ENCODE results near the gene NUPR2.
"Not testable (repeated sequence)": the region's sequence is repeated elsewhere in the genome, so short reads cannot be mapped to it uniquely, and the experiment has no call there.

Gene NUPR2

DNA sequence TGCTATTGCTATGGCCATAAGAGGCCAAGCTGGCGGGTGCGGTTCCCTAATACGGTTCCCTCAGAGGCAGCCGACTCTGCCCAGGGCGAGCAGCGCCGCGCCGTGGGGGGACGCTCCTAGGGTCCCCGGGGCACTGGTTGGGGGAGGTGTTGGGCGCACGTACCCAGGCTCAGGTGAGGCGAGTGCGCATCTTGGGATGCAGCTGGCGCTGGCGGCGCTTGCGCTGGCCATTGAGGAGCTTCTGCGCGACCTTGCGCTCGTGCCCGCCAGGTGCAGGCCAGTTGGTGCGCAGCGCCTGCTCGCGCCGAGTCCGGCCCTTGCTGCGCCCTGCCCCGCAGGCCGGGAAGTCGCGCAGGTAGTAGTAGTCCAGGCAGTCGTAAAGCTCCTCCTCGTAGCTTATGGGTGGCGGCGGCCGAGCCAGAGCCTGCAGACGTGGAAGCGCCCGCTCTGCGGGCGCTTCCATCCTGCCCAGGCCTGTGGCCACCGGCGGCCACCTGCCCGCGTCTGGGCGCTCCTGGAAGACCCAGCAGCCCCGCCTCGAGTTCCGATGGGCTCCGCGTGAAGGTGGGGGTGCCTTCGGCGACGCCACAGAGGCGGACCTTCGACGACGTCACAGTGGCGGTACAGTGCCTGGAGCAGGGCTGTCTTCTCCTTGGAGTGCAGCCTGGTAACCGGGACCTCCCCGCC, at the start of gene NUPR2:
TSS of gene NUPR2 (minus strand) at position 566 of the 687 bp plus-strand sequence. CDS start at position 463, 103 bp downstream.
- no peak for DNase-seq (ENCODE audit: low read depth in 4 of 4, low spot score in 1 of 4)

GRCh38 chr7:56157238-56157790, 41.1 kb upstream of the NUPR2 start:
- DNase-seq (ENCODE audit: low read depth in 4 of 4, low spot score in 1 of 4): no peak

DNA sequence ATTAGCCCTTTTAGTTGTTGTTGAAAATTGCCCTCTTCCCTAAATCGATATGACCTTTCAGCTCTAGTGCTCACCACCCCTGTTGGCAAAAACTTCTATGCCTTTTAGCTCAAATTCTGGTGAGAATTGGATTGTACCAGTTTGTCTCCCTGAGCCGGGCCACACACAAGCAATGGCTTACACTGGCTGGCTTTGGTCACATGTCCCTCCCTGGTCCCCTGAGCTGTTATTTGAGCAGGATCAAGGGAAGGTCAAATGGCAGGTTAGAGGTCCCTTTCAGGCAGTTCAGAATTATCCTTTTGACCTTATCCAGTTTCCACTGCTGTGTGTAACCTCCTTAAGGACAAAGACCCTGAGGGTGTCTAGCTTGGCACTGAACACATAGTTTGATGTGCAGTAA, 14.8 kb upstream of the NUPR2 start:
- DNase-seq (ENCODE audit: low read depth in 4 of 4, low spot score in 1 of 4): not testable (repeated sequence)

DNA sequence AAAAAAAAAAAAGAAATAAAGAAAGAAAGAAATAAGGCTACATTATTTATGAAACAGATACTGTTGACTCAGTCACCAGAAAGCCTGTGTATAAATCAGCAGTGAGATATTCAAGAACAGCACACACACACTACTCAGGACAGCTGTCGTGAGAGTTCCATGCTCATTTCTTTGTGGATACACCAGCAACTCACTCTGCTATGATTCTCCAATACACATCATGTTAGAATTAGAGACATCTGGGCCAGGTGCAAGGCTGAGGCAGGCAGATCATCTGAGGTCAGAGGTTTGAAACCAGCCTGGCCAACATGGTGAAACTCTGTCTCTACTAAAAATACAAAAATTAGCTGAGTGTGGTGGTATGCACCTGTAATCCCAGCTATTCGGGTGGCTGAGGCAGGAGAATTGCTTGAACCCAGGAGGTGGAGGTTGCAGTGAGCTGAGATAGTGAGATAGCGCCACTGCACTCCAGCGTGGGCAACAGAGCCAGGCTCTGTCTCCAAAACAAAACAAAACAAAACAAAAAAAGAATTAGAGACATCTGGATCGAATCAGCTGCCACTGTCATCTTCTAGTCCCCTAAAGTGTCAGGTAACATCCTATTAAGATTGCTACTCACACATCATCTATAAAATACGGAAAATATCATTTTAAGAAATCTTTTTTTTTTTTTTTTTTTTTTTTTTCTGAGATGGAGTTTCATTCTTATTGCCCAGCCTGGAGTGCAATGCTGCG, 11.2 kb upstream of the NUPR2 start:
- no peak for DNase-seq (ENCODE audit: low read depth in 4 of 4, low spot score in 1 of 4)

- no peak for DNase-seq (ENCODE audit: low read depth in 4 of 4, low spot score in 1 of 4)
These were observed 9.6 kb upstream of the NUPR2 start for GRCh38 chr7:56125831-56126230.

- DNase-seq (ENCODE audit: low read depth in 4 of 4, low spot score in 1 of 4): no peak
These were observed 8.8 kb upstream of the NUPR2 start for GRCh38 chr7:56124981-56125380.

GRCh38 chr7:56121440-56121839, 5.2 kb upstream of the NUPR2 start:
- DNase-seq (ENCODE audit: low read depth in 4 of 4, low spot score in 1 of 4): no peak

DNA sequence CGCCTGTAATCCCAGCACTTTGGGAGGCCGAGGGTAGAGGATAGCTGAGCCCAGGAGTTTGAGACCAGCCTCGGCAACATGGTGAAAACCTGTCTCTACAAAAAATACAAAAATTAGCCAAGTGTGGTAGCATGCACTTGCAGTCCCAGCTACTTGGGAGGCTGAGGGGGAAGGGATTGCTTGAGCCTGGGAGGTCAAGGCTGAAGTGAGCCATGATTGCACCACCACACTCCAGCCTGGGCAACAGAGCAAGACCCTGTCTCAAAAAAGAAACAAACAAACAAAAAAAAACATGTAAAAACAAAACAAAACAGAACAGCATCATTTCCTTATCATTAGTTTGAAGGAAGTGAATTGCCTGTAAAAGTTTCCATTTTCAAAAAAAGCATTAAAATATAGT, 4.0 kb downstream of the NUPR2 start:
- DNase-seq (ENCODE audit: low read depth in 4 of 4, low spot score in 1 of 4): not testable (repeated sequence)

DNA sequence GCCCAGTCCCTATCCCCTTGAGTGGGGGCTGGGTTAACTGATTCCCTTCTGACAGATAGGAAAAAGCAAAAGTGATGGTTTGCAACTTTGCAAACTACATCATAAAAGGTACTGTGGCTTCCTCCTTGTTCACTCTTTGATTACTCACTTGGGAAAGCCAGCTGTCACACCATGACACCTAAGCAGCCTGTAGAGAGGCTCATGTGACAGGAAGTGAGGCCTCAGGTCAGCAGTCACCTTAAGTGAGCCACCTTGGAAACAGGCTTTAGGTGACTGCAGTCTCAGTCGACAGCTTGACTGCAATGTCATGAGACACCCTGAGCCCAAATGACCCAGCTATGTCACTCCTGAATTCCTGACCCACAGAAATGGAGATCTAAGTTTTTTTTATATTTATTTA, 5.6 kb downstream of the NUPR2 start:
- DNase-seq (ENCODE audit: low read depth in 4 of 4, low spot score in 1 of 4): no peak

DNA sequence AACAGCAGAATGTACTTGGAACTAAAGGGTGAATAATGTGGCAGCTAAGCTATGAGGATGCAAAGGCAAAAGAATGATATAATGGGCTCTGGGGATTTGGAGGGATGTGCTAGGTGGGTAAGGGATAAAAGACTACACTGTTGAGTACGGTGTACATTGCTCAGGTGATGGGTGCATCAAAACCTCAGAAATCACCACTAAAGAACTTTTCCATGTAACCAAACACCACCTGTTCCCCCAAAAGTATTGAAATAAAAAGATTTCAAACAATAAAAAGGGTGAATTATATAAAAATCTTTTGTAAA, 8.3 kb downstream of the NUPR2 start:
- DNase-seq (ENCODE audit: low read depth in 4 of 4, low spot score in 1 of 4): no peak

- peak; percentile 74 to 90 (median 81) for DNase-seq (ENCODE audit: low read depth in 4 of 4, low spot score in 1 of 4)
These were observed 9.8 kb downstream of the NUPR2 start, which contains the start of gene CHCHD2 for GRCh38 chr7:56106108-56107073. TSS of gene CHCHD2 (minus strand) at chr7:56106476. CDS start at chr7:56106413, 63 bp downstream.

- DNase-seq (ENCODE audit: low read depth in 4 of 4, low spot score in 1 of 4): no peak
These were observed 10.7 kb downstream of the NUPR2 start for GRCh38 chr7:56105508-56105907.

- DNase-seq (ENCODE audit: low read depth in 4 of 4, low spot score in 1 of 4): not testable (repeated sequence)
These were observed 12.1 kb downstream of the NUPR2 start for GRCh38 chr7:56104138-56104537.

GRCh38 chr7:56099653-56100052, 16.6 kb downstream of the NUPR2 start:
- no peak for DNase-seq (ENCODE audit: low read depth in 4 of 4, low spot score in 1 of 4)

DNA sequence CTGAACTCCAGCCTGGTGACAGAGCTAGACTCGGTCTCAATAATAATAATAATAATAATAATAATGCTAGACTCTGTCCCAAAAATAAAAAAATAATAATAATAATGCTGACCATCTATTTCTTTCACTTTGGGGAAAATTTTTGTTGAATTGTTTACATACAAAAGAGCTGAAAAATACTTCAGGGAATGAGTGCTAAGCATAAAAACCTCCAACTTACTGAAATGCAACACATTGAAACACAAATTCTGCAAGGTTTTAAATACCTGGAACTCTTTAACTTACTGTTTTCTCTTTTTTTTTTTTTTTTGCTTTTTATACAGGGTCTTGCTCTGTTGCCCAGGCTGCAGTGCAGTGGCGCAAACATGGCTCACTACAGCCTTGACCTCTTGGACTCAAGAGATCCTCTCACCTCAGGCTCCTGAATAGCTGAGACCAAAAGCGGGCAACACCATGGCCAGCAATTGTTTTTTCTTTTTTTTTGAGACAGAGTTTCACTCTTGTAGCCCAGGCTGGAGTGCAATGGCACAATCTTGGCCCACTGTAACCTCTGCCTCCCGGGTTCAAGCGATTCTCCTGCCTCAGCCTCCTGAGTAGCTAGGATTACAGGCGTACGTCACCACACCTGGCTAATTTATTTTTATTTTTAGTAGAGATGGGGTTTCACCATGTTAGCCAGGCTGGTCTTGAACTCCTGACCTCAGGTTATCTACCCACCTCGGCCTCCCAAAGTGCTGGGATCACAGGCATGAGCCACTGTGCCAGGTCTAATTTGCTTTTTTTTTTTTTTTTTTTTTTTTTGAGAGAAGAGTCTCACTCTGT, 17.8 kb downstream of the NUPR2 start:
- DNase-seq (ENCODE audit: low read depth in 4 of 4, low spot score in 1 of 4): not testable (repeated sequence)

DNA sequence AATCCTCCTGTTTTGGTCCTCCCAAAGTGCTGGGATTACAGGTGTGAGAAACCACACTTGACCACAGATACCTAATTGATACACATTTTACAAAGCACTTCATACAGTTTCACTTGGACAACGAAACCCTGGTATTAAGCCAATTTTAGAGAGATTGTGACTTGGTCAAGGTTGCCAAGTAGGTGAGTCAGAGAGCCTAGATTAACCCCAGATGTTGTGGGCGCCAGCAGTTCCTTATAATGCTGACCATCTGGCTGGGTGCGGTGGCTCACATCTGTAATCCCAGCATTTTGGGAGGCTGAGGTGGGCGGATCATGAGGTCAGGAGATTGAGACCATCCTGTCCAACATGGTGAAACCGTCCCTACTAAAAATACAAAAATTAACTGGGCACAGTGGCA, 18.5 kb downstream of the NUPR2 start:
- no peak for DNase-seq (ENCODE audit: low read depth in 4 of 4, low spot score in 1 of 4)

GRCh38 chr7:56092789-56093531, 23.3 kb downstream of the NUPR2 start, which contains the start of gene PHKG1:
TSS of gene PHKG1 (minus strand) at chr7:56092952. CDS start at chr7:56088941, 4,011 bp downstream.
- DNase-seq (ENCODE audit: low read depth in 4 of 4, low spot score in 1 of 4): no peak

- not testable (repeated sequence) for DNase-seq (ENCODE audit: low read depth in 4 of 4, low spot score in 1 of 4)
These were observed 23.8 kb downstream of the NUPR2 start for GRCh38 chr7:56092388-56092787.

DNA sequence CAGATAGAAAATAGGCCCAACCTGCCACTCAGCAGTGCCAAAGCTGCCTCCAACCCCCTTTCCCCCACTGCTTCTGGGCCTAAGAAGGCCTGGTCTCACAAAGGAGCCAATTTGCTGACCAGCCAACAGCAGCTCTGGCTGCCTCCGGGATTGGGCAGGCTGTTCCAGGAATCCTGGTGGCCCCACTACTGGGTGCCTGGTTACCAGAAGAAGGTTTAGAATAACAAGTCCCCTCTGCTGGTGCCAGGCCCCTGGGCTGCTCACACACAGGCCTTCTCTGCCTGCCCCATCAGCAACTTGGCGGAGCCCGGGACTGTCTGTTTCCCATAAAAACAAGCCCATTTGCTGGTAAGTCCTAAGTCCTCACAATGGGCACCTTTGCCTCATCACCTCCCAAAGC, 24.6 kb downstream of the NUPR2 start:
- DNase-seq (ENCODE audit: low read depth in 4 of 4, low spot score in 1 of 4): no peak

- no peak for DNase-seq (ENCODE audit: low read depth in 4 of 4, low spot score in 1 of 4)
These were observed 28.8 kb downstream of the NUPR2 start for GRCh38 chr7:56087445-56087844.
